GM12872 (cell line): ENCODE measurements around the gene NLRP1.

Experiments used
- CTCF ChIP-seq: IDR thresholded peaks from 3 replicates; pipeline ENCODE4 v1.5.1; 2011; ENCODE audit warnings: low read depth, mild to moderate bottlenecking, low read length, moderate library complexity; ENCODE audit not compliant: insufficient read depth

NLRP1 gene

GRCh38 chr17:5509482-5509881 lies 74.8 kb downstream of the NLRP1 start:
- no peak for TF ChIP-seq CTCF

GRCh38 chr17:5508810-5509209 lies 75.5 kb downstream of the NLRP1 start:
- no peak for TF ChIP-seq CTCF

GRCh38 chr17:5506307-5506706 lies 78.0 kb downstream of the NLRP1 start:
- TF ChIP-seq CTCF = no peak

GRCh38 chr17:5502552-5502951 lies 81.8 kb downstream of the NLRP1 start:
- TF ChIP-seq CTCF = no peak

- no peak for TF ChIP-seq CTCF
These were observed 82.6 kb downstream of the NLRP1 start for GRCh38 chr17:5501685-5502084.

- TF ChIP-seq CTCF = no peak
These were observed 83.5 kb downstream of the NLRP1 start for GRCh38 chr17:5500589-5501391.

- no peak for TF ChIP-seq CTCF
These were observed 84.1 kb downstream of the NLRP1 start for GRCh38 chr17:5500247-5500588.
